NCI-H526 treated with DMSO at 0.1 percent for 48 hours (cell line): ENCODE data around the gene KIFC3.
"Not testable (repeated sequence)": the region's sequence is repeated elsewhere in the genome, so short reads cannot be mapped to it uniquely, and the experiment has no call there.

ENCODE experiments used
- DNase-seq: peaks from one replicate; lab custom pipeline; 2025; lab: John Stamatoyannopoulos, UW

KIFC3 gene

DNA sequence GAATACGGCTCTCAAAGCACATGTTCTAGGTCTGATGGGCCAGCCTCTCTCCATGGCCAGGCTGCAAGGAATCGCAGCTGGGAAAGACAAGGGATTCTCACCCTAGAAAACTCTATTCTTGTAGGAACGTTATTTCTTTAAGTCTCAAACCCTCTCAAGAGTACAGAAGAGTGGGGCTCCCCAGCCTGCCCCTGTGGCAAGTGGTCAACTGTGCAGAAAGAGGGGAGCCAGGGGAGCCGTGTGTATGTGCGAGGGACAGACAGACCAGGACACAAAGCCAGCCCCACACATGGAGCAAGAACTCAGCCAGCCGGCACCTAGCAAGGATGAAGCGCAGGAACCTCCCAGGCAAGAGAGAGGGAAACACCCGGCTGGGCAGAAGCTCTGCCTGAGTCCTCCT, 16.4 kb downstream of the KIFC3 start:
- no peak for DNase-seq

DNA sequence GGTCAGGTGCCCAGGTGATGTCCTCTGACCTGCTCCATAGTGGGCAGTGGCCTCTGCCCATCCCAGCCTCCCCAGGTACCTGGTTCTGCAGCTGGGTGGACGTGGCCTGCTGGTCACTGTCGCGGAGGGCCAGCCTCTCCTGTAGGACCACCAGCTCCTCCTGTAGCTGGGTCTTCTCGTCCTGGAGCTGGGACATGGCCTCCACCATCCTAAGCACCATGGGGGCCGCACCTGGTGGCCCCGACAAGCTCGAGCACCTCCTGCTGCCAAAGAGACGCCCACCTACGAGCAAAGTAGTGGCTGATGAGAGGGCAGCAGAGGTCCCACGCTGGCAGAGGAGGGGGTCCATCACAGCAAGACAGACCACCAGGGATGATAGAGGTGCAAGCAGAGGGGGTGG, 16.9 kb downstream of the KIFC3 start:
- no peak for DNase-seq

DNA sequence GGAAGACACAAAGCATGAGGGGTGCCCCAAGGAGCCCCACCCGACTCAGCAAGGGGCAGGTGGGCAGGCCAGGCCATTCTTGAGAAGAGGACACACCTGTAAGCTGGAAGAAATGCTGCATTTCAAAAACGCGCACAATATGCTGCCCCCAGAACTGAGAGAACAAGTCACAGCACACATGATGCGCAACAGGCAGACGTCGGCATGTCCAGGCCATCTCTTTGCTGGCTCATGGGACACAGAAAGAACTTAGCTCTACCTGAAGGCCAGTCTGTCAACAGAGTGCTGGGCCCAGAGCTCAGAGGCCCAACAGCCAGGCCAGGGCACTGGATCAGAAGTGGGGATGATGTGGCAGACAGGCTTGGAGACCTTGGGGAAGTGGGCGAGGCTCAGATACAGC, 18.0 kb downstream of the KIFC3 start:
- no peak for DNase-seq

DNA sequence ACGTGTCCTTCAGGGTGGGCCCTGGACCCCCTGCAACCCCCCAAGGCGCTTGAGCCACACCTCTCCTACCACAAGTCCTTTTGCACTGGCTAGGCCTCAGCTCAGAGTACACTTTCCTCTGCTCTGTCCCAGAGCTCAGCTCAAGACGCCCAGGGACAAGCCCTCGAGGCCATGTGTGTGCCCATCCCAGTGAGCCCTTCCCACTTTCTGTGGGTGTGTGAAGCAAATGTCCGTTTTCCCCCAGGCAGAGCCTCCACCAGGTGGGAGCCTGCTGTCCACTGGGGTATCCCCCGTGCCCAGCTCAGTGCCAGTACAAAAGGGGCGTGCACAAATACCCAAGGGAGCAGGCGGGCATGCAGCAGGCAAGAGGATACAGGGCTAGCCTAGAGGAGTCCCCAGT, 18.4 kb downstream of the KIFC3 start:
- DNase-seq: no peak

DNA sequence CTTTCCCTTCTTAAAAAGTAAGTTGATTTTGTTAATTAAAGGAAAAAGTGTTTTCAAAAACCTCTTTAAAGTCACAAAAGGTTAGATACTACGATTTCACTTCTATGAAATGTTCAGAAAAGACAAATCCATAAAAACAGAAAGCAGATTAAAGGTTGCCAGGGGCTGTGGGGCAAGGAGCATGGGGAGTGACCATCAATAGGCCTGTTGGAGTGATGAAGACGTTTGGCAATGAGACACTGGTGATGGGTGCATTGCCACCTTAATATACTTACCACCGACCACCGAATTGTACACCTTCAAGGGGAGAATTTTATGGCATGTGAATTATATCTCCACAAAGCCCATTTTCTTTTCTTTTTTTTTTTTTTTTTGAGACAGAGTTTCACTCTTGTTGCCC, 19.2 kb downstream of the KIFC3 start:
- DNase-seq: no peak

DNA sequence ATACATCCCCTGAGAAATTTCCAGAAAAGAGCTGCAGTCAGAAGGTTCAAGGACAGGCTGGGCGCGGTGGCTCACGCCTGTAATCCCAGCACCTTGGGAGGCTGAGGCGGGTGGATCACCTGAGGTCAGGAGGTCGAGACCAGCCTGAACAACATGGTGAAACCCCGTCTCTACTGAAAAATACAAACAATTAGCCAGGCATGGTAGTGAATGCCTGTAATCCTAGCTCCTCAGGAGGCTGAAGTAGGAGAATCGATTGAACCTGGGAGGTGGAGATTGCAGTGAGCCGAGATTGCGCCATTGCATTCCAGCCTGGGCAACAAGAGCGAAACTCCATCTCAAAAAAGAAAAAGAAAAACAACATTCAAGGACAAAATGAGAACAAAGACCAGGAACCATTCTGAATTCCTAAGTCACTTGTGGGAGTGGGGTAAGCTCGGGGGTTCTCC, 19.7 kb downstream of the KIFC3 start:
- DNase-seq: not testable (repeated sequence)

DNA sequence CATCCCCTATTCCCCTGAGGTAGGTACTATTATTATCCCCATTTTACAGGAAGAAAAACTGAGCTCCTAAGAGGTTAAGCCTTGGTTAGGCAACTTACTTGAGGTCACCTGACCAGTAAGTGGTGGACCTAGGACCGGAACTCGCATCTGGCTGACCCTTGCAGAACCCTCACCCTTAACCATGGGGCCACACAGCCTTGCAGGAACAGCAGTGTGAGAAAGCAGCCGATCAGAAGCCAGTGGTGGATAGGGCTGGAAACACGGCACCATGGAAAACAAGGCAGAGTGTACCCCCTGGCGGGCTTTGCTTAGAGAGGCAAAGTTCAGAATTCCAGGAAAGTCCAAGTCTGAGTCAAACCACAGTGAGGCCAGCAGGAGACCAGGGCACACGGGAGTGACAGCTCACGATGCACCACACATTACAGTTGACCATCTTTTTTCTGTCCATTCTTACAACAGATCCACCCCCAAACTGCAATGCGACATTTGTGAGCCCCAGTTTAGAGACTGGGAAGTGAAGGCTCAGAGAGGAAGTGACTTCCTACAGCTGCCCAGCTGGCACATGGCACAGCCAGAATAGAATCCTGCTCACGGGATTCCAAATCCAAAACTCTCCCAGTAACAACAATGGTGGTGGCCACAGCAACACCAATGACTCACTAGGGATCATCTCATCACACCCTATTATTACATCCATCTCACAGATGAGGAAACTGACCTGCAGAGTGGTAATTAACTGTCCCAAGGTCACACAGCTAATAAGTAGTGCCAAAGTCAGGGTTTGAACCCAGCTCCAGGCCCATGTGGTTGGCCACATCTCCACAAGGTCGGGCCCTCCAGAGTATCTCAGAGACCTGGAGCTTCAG, 20.3 kb downstream of the KIFC3 start:
- no peak for DNase-seq

DNA sequence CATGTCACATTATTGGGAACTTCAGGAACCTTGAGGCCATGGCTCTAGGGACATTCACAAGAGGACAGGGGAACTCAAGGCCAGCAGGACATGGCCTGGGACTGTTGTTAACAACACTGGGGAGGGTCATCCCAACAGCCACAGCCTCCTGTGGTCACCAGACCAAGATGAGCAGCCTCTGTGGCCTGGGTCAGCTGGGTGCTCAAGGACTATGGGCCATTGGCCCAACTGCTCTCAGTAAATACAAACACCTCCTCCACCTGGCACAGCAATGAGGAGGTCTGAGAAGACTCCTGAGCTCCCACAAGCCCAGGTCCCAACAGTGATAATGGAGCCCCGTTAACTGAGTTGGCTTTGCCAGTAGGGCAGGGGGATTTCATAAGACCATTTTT, 20.9 kb downstream of the KIFC3 start:
- no peak for DNase-seq

DNA sequence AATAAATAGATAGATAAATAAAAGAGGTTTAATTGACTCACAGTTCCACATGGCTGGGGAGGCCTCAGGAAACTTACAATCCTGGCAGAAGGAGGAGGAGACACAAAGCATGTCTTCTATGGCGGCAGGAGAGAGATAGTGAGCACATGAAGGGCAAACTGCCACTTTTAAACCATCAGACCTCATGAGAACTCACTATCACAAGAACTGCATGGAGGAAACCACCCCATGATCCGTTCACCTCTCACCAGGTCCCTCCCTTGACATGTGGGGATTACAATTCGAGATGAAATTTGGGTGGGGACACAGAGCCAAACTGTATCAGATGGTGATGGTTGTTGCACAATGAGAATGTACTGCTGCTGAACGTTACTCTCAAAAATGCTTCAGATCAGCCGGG, 22.5 kb downstream of the KIFC3 start:
- not testable (repeated sequence) for DNase-seq

DNA sequence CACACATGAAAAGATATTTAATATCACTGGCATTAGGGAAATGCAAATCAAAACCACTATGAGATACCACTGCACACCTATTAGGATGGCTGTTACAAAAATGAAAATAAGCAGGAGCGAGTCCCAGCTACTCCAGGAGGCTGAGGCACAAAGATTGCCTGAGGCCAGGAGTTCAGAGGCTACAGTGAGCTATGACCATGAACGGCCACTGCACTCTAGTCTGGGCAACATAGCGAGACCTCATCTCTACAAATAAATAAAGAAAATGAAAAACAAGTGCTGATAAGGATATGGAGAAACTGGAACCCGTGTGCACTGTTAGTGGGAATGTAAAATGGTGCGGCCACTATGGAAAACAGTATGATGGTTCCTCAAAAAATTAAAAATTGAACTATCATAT, 23.6 kb downstream of the KIFC3 start:
- peak; percentile 19 for DNase-seq

DNA sequence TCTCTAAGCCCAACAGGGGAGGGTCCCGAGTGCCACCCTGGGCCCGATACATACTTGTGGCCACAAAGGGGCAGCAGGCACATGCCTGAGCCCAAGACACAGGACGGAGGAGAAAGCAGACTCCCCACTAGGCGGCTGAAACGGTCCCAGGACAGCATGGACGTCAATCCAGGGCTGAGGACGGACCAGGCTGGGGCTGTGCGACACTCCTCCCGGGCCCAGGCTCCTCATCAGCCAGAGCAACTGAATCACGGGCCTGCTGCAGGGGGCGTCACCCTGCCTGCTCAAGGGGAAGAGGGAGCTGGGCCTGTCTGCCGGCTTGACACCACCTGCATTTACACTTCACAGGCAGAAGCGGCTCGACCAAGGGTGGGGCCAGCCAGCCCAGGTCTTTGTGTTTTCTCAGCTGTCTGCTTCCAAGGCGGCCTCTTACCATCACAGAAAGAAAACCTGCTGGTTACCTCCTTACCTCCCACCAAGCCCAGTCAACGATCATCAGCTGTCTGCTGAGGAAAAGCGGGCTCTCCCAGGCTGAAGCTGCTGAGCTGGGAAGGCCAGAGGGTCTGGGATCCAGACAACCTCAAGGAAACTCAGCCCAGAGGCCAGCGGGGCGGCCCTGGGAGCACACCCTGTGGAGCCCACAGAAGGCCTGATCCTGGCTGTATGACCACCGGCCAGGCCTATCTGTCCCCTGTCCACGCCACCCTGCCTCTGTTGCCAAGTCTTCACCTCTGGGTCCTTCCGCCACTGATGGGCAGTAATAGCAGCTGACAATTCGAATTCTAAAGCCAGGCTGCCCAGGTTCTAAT, 26.4 kb downstream of the KIFC3 start:
- peak; percentile 21 for DNase-seq

DNA sequence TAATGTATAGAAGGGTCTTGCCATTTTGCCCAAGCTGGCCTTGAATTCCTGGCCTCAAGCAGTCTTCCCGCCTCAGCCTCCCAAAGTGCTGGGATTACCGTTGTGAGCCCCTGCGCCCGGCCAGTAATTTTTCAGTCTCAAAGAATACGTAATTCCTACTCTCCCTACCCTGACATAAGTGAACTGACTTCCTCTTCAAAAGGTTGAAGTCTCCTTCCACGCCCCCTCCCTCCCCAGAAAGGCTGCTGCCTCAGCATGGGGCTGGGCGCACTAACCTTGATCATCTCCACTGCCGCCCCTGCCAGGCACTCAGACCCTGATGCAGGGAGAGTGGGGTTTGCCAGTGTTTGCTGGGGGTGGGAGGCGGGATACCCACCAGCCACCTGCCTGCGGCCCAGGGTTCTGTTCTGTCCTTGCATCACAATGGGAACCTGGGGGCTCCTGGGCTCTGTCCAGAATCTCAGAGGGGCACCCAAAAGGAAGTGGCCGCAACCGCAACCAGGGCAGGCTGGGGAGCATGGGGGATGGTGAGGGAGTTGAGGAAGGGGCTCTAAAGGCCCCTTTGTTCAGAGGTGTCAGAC, 27.5 kb downstream of the KIFC3 start:
- DNase-seq: no peak

DNA sequence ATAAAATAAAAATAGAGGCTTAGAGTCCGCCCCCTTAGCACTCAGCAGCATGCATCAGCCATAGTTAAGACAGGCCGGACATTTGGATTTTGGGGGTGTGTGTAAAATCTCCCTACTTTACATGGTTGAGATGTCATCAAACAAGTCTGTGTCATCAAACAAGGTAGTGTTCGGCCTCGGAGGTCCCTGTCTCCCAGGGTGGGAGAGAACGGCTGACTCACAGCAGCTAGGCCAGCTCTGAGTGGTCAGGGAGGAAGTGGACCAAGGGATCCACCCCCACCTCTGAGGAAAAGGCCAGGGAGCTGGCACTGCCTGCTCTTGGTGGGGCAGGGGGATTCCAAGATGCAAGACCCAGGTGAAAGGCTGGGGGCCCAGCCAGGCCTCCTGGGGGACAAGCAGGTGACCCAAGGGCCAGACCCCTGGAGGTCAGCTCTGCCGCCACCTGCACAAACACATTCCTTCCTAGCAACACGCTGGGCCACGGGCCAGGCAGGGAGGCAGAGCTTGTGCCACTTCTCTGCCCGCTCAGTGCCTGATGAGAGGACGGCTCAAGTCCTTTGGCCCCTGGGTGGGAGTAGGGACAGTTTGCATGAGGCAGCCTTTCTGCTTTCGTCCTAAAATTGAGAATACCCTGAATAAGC, 28.5 kb downstream of the KIFC3 start:
- DNase-seq: no peak

DNA sequence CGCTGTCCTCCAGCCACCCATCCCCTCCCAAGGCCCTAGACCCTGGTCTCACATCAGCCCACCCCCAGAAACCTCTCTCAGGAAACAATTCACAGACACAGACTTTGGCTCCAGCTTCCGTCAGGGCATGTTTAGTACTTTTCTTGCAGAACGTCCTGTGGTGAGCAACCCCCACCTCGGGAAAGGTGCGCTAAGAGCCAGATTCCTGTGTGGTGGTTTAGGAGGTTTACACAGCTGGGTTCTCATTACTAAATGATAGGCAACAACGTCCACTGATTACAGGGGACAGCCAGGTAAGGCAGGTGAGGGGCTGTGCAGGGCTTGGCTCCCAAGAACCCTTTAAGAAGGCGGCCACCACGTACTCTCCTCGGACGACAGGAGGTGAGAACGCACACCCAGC, 29.3 kb downstream of the KIFC3 start:
- DNase-seq: no peak

DNA sequence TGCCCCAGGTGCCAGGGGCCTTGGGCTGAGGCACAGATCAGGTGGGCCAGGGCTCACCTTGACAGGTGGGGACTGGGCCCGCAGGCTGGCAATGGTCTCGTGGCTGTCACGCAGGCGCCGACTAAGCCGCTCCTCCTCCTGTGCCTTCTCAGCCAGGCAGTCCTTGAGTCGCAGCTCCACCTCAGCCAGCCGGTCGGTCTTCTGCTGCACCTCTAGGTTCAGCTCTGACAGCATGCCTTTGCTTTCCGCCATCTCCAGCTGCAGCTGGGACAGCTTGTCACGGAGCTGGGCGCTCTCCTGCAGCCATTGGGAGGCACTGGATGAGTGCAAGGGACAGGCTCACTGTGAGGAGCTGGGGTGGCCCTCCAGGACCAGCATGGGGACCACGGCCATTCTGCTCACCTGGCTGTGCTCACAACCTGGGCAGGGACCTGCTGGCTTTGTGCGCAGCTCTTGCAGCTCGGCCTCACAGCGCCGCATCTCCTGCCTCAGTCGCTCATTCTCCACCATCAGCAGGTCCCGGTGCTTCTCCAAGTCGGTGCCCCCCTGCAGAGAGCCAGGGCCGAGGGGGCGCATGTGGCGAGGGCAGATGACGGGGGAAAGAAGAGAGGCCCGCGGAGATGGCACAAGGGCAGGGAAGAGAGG, 31.0 kb downstream of the KIFC3 start:
- no peak for DNase-seq

DNA sequence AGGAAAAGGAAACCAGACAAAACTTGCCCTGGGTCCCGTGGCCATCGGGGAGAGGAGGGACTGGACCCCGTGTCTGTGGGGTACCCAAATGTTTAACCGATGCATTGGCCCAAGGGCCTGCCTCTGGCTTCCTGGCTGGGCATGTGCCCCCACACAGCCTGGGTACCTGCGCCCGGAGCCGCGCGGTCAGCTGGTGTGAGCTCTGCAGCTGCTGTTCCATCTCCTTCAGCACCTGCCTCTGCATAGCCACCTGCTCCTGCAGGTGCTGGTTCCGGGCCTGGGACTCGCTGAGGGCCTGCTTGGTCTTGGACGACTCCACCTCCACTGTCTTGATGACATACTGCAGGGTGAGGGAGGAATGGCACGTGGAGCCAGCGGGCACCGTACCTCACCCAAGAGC, 31.9 kb downstream of the KIFC3 start:
- DNase-seq: no peak

DNA sequence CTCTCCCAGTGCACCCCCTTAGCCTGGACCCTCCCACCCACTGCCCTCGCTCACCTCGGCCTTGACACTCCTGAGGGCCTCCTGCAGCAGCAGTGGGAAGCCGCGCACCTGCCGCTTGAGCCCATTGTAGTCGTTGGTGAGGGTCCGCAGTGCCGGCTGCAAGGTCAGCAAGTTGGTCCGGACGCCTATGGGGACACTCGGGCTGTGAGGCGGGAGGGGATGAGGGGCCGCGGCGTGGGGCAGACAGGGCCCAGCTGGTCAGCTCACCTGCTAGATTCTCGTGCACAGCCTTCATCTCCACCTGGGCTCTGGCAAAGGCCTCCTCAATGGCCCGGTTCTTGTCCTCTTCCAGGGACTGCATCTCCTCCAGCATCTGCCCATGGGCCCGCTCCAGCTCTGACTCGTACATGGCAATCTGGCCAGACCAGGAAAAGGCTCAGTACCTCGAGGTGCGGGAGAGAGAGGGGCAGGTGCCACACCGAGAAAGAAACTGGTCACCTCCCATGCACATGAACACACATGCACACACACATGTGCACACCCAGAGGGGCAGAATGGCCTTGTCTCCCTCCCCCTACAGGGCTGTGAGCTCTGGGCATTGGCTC, 32.6 kb downstream of the KIFC3 start:
- DNase-seq: no peak

DNA sequence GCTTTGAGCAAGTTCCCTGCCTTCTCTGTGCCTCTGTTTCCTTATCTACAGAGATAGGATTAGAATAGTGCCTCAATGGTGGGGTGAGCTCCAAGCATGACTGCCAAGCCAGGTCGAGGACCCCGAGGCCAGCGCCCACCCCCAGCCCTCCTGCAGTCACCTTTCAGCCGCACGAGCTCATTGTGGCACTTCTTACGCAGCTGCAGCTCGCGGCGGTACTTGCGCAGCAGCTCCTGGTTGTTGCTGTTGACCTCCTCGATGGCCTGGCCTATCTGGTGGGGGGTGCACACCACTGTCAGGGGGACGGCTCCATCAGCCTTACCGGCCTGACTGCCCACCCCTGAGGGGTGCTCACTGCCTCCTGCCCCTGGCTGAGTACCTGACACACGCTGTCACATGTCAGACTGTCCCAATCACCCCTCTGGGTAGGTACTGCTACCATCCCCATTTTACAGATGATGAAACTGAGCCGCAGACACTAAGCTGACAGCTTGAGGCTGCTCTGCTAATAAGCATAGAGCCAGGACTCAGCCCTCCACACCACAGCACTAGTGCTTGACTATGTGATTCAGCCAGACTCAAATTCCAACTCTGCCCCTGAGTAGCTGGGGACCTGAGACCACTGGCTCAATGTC, 35.5 kb downstream of the KIFC3 start:
- no peak for DNase-seq

DNA sequence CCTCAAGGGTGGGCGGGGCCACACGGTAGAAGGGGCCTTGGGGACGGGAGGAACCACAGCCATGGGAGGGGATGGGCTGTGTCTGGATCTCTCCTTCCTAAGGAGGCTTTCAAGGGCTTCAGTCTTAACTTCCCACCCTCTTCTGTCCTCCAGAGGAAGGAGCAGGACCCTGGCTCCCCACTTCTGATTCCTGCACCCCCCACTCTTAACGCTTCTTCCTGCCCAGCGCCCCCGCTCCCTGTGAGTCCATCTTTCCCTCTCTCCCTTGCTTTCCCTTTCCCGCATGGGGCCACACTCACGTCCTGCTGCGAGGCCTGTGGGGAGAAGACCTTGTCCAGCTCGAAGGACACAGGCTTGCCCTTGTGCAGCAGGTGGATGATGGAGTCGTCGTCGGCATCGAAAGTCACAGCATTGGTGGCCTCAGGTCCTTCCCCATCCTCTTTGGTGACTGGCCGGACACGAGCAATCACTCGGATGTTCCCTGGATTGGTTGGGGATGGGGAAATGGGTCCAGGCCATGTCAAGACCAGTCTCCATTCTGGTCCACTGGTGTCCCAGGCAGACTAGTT, 37.0 kb downstream of the KIFC3 start:
- no peak for DNase-seq

DNA sequence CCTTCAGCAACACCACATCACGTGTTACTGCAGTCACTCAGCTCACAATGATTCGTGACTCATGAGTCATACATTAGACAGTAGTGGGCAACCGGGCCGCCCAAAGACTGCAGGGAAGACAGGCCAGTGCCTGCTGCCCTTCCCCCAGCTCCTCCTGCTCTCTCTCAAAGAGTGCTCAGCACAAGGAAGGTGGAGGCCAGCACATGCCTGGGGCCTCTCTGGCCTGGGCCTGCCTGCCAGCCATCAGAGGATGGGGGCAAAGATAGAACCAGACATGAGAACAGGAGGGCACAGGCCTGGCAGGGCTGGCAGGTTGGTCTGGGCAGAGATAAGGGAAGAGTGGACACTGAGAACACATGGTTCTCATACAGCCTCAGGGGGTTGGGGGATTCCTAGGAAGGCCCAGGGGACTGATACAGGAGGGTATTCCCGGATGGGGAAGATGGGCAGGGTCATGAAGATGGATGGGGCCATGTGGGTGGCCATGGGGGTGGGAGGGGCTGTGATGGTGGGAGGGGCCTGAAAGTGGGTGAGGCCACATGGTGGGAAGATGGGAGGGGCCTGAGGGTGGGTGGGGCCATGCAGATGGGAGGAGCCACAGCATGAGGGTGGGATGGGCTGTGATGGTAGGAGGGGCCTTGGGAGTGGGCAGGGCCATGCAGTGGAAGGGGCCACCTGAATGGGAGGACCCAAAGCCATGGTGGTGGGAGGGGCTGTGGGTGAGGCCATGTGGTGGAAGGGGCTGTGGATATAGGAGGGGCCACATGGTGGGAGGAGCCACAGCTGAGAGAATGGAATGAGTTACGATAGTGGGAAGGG, 37.7 kb downstream of the KIFC3 start:
- DNase-seq: no peak
